ENCODE data around the gene IGF2BP2.
"Not testable (repeated sequence)": the region's sequence is repeated elsewhere in the genome, so short reads cannot be mapped to it uniquely, and the experiment has no call there.

Gene IGF2BP2

GRCh38 chr3:185784317-185784716 lies 40.5 kb downstream of the IGF2BP2 start:
- no peak overlapping the region for H3K4me3 ChIP-seq (ENCODE audit: control insufficient read depth, low read depth, low read length)
- TF ChIP-seq CTCF (IDR thresholded peaks at IDR 0.05; ENCODE audit: control insufficient read depth, insufficient read depth, low read depth, low read length, missing control alignments), result no peak
- DNase-seq (ENCODE audit: low read depth), result no peak

GRCh38 chr3:185781759-185782158 lies 43.1 kb downstream of the IGF2BP2 start:
- DNase-seq (ENCODE audit: low read depth), result no peak
- TF ChIP-seq CTCF (IDR thresholded peaks at IDR 0.05; ENCODE audit: control insufficient read depth, insufficient read depth, low read depth, low read length, missing control alignments), result no peak
- no peak overlapping the region for H3K4me3 ChIP-seq (ENCODE audit: control insufficient read depth, low read depth, low read length)

GRCh38 chr3:185779461-185779860 lies 45.4 kb downstream of the IGF2BP2 start:
- TF ChIP-seq CTCF (IDR thresholded peaks at IDR 0.05; ENCODE audit: control insufficient read depth, insufficient read depth, low read depth, low read length, missing control alignments), result no peak
- H3K4me3 ChIP-seq (ENCODE audit: control insufficient read depth, low read depth, low read length), result no peak overlapping the region
- no peak for DNase-seq (ENCODE audit: low read depth)

GRCh38 chr3:185778821-185779220 lies 46.0 kb downstream of the IGF2BP2 start:
- no peak for TF ChIP-seq CTCF (IDR thresholded peaks at IDR 0.05; ENCODE audit: control insufficient read depth, insufficient read depth, low read depth, low read length, missing control alignments)
- DNase-seq (ENCODE audit: low read depth), result no peak
- no peak overlapping the region for H3K4me3 ChIP-seq (ENCODE audit: control insufficient read depth, low read depth, low read length)

GRCh38 chr3:185778094-185778493 lies 46.7 kb downstream of the IGF2BP2 start:
- TF ChIP-seq CTCF (IDR thresholded peaks at IDR 0.05; ENCODE audit: control insufficient read depth, insufficient read depth, low read depth, low read length, missing control alignments), result no peak
- H3K4me3 ChIP-seq (ENCODE audit: control insufficient read depth, low read depth, low read length), result no peak overlapping the region
- DNase-seq (ENCODE audit: low read depth), result no peak

GRCh38 chr3:185770109-185770508 lies 54.7 kb downstream of the IGF2BP2 start:
- no peak for TF ChIP-seq CTCF (IDR thresholded peaks at IDR 0.05; ENCODE audit: control insufficient read depth, insufficient read depth, low read depth, low read length, missing control alignments)
- DNase-seq (ENCODE audit: low read depth), result no peak
- no peak overlapping the region for H3K4me3 ChIP-seq (ENCODE audit: control insufficient read depth, low read depth, low read length)

GRCh38 chr3:185768578-185768982 lies 56.3 kb downstream of the IGF2BP2 start:
- not testable (repeated sequence) for DNase-seq (ENCODE audit: low read depth); H3K4me3 ChIP-seq (ENCODE audit: control insufficient read depth, low read depth, low read length)
- TF ChIP-seq CTCF (IDR thresholded peaks at IDR 0.05; ENCODE audit: control insufficient read depth, insufficient read depth, low read depth, low read length, missing control alignments), result peak; percentile 57

Data from AG09309 (cell line).